Thyroid gland (tissue), 4 donors: ENCODE measurements around the gene VPS52. TPM values are rescaled to one million over a fixed set of nuclear protein-coding genes. Genes with fewer than 3 reads are reported as not detected.

Source experiments
- DNase-seq, 2 donors: peaks; one replicate each; pipeline ENCODE4 v3.0.0-alpha.2; 2019
- H3K27ac ChIP-seq, 3 donors: fragments of 200-600 bp; sonication (generic); 1 replicate in 2 of 3; 2 replicates in 1 of 3; pipeline ENCODE4 v1.5.1; 2016 to 2019; ENCODE audit warnings: mild to moderate bottlenecking in 1 of 3, moderate library complexity in 1 of 3
- H3K27me3 ChIP-seq: fragments of 200-600 bp; sonication (generic); one replicate; pipeline ENCODE4 v1.5.1; 2019
- H3K36me3 ChIP-seq, 2 donors: fragments of 200-600 bp; sonication (generic); one replicate each; pipeline ENCODE4 v1.5.1; 2016 to 2019
- H3K4me1 ChIP-seq, 2 donors: fragments of 200-600 bp; sonication (generic); one replicate each; pipeline ENCODE4 v1.5.1; 2017 to 2019
- H3K4me3 ChIP-seq, 3 donors: fragments of 200-600 bp; sonication (generic); replicated peaks in 1 of 3; 1 replicate in 2 of 3; 2 replicates in 1 of 3; pipeline ENCODE4 v1.5.1; 2016; ENCODE audit warnings: mild to moderate bottlenecking in 1 of 3
- H3K9me3 ChIP-seq: fragments of 200-600 bp; sonication (generic); one replicate; pipeline ENCODE4 v1.5.1; 2017
- CTCF ChIP-seq, 6 experiments: fragments of 200-600 bp in 3 of 6; fragments of 450-650 bp in 3 of 6; sonication (generic) in 3 of 6; IDR thresholded peaks; one replicate each; pipeline ENCODE4 v1.5.1; 2016 to 2019; ENCODE audit warnings: antibody characterized with exemption in 6 of 6, mild to moderate bottlenecking in 2 of 6, inconsistent platforms in 1 of 6, moderate library complexity in 1 of 6
- POLR2A ChIP-seq, 2 donors: fragments of 450-650 bp; IDR thresholded peaks; one replicate each; pipeline ENCODE4 v1.6.1; 2017; ENCODE audit warnings: antibody characterized with exemption in 2 of 2, mild to moderate bottlenecking in 2 of 2, moderate library complexity in 1 of 2
- WGBS, 2 donors: methylation state at CpG; one replicate each; pipeline ENCODE4 v1.1.5; 2017; 5-methylcytosine and 5-hydroxymethylcytosine counted together
- intact Hi-C: fragments of 100-400 bp; cut with DNase I; formaldehyde crosslinking; loops from one replicate; pipeline ENCODE4 v1.15.1; 2023
- total RNA-seq, 4 donors: library from RNA; depleted of rRNA; stranded (reverse); fragments of >200 nt; gene quantifications; one replicate each; pipeline ENCODE4 v1.2.3, GENCODE V29; 2016

Gene VPS52
- total RNA-seq, 4 donors from 2014 or later = 45.5 to 64.8 (median 54.8) TPM

DNA sequence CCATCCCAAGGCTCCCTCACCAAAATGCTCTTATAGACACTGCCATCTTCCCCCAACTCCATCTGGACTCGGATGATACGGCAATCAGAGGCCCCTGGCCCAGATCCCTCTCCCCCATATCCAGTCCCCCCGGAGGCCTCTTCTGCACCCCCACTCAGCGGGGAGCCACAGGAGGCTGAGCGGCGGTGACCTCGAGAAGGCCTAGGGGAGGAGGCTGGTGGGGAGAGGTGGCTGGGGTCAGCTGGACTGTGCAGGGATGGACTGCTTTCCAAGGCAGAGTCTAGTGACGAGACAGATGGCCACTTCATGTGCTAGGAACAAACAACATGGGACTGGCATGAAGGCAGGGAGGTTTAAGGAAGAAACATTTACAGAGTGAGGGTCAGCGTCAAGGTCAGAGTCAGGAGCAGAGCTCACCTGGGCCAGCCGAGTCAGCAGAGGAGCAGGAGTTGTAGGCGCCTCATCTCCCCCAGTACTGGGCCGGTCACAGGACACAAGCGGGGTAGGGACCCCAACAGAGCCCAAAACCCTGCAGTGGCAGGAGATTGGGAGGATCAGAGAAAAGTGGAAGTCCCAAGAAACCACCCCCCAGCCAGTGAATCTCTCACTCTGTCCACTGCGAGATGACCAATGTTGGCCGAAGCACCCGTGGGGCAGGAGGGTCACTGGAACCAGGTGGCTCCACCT lies 21.5 kb upstream of the VPS52 start:
- Histone ChIP-seq H3K36me3 (peaks cover 21 to 41% of the 10 kb centered on the region in 2 donors), H3K27me3 (no peaks in the 10 kb centered on the region), H3K4me1 (peaks cover 9 to 20% of the 10 kb centered on the region in 2 donors), H3K9me3 (no peaks in the 10 kb centered on the region), H3K4me3 (no peak overlapping the region), H3K27ac (no peak overlapping the region)
- no peak for TF ChIP-seq CTCF (IDR thresholded peaks at IDR 0.05)
- no peak for TF ChIP-seq POLR2A (IDR thresholded peaks at IDR 0.05)
- WGBS, 2 donors = 90 to 92% methylated on average over 16 of the region's 16 CpGs
- intact Hi-C loops = no loop called here
- DNase-seq = no peak

DNA sequence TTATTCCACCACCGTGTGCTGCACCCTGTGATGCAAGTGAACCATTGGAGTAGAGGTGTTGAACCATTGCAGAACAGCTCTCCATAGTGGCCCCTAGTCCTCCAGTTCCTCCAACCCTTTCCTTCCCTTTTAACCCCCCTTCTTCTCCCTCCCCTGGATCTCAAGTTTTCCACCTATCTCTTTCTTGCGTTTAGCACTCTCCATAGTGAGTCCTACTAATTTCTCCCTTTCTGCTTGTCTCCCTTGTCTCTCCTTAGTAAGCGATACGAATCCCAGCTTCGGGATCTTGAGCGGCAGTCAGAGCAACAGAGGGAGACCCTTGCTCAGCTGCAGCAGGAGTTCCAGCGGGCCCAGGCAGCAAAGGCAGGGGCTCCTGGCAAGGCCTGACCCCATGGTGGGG lies 18.8 kb upstream of the VPS52 start:
- 69 to 70% methylated on average over 7 of the region's 7 CpGs for WGBS, 2 donors
- TF ChIP-seq CTCF (IDR thresholded peaks at IDR 0.05) (no peak), POLR2A (IDR thresholded peaks at IDR 0.05) (no peak)
- intact Hi-C loops = no loop called here
- Histone ChIP-seq H3K4me3 (no peak overlapping the region), H3K27ac (no peak overlapping the region), H3K36me3 (peaks cover 31 to 34% of the 10 kb centered on the region in 2 donors), H3K4me1 (peaks cover 11 to 17% of the 10 kb centered on the region in 2 donors), H3K9me3 (no peaks in the 10 kb centered on the region), H3K27me3 (no peaks in the 10 kb centered on the region)
- no peak for DNase-seq

DNA sequence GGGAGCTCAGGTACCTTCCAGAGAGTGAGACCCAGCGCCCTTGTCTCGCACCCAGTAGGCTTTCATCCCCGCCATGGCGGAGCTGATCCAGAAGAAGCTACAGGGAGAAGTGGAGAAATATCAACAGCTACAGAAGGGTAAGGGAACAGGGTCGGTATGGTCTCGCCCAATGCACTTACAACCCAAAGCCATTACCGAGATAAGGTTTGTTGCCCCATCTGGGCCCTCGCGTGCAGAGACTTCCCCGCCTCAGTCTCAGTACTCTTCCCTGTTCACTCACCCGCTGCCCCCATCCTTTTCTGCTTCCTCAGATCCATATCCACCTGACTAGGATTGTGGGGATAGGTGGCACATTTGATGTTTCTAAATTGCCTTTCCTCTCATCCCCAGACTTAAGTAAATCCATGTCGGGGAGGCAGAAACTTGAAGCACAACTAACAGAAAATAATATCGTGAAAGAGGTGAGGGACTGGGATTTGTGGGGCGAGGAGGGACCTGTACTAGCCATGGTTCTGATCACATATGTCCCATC lies 18.2 kb upstream of the VPS52 start:
- WGBS, 2 donors = 4 to 6% methylated on average over 14 of the region's 14 CpGs
- Histone ChIP-seq H3K4me1 (peaks cover 11 to 17% of the 10 kb centered on the region in 2 donors), H3K9me3 (no peaks in the 10 kb centered on the region), H3K4me3 (peak overlapping the region; percentile 64 to 74 (median 73)), H3K27ac (peak overlapping the region; percentile 69 to 82 (median 79)), H3K36me3 (peaks cover 28 to 34% of the 10 kb centered on the region in 2 donors), H3K27me3 (no peaks in the 10 kb centered on the region)
- intact Hi-C loops = no loop called here
- TF ChIP-seq CTCF (IDR thresholded peaks at IDR 0.05) (no peak), POLR2A (IDR thresholded peaks at IDR 0.05) (no peak)
- DNase-seq = no peak

DNA sequence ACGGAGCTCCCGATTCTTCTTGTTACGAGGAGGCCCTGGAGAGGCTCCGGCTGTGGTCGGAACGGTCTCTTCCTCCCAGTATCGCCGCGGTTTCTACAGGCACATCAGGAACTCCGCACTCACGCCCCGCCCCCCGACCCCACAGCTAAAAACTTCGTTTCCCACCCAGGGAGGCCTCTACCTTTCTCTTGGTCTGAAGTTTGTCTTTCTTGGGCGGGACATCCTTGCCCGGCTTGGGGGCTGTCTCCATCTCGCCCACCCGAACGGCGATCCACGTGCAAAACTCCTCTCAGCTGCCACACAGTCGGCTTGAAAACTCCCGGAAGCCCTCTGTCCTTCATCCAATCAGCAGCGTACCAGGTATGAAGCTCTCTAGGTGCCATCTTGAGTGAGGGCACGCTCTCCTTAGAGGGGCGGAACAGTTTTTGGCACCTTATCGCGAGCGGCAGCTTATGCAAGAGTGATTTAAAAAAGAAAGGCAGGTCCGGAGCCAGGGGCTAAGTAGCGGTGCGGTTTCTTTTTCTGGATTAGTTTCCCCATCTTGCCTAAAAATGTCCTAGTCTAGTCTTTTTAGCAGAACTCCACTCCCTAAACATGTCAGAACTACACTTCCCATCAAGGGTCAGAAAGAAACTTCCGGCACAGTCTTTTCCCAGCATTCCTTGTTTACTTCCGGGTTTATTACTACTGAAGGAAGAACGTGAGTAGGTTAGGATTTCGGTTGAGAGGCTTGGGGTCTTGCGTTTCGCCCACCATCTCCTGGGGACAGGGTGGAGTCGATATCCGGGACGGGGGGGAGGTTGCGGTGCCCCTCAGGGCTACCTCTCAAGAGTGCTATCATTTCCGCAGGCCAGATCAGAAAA lies 17.5 kb upstream of the VPS52 start, which contains the start of the genes PFDN6 and WDR46:
Gene PFDN6, plus strand, starts transcription at position 681 of the 863 bp plus-strand sequence. CDS start 256 bp downstream, outside the sequence.
Gene WDR46, minus strand, starts transcription at position 319 of the 863 bp plus-strand sequence. Its CDS starts 69 bp downstream, at position 250.
- 0 to 1% methylated on average over 32 to 36 of the region's 43 CpGs for WGBS, 2 donors
- peak within 1 kb of the TSS; percentile 69 to 82 (median 79) for H3K27ac ChIP-seq
- H3K9me3 ChIP-seq = no peaks in the 10 kb centered on the region
- peak within 1 kb of the TSS; percentile 64 to 74 (median 73) for H3K4me3 ChIP-seq
- H3K4me1 ChIP-seq = peaks cover 11 to 17% of the 10 kb centered on the region in 2 donors
- H3K36me3 ChIP-seq = peaks cover 24 to 41% of the 10 kb centered on the region in 2 donors
- peak; percentile 79 to 80 for DNase-seq
- H3K27me3 ChIP-seq = no peaks in the 10 kb centered on the region
- intact Hi-C loops = no loop called here
- TF ChIP-seq POLR2A (IDR thresholded peaks at IDR 0.05) (peak in 1 of 2 donors; percentile 31), CTCF (IDR thresholded peaks at IDR 0.05) (no peak)
